H9 (cell line): ENCODE data around the gene CHST8. TPM values are rescaled to one million over a fixed set of nuclear protein-coding genes. Genes with fewer than 3 reads are reported as not detected.

Experiments
- DNase-seq: peaks from one replicate; pipeline ENCODE4 v3.0.0-alpha.2; 2017
- H2AFZ ChIP-seq: one replicate; pipeline ENCODE4 v1.6.1; 2013; ENCODE audit warnings: mild to moderate bottlenecking, low read length, control low read depth, moderate library complexity
- H2AK5ac ChIP-seq: 2 replicates; pipeline ENCODE4 v1.6.1; 2013; ENCODE audit warnings: low read length, control low read depth, mixed read lengths; ENCODE audit not compliant: insufficient read length
- H2BK120ac ChIP-seq: one replicate; pipeline ENCODE4 v1.6.1; 2013; ENCODE audit warnings: low read depth, mild to moderate bottlenecking, low read length, control low read depth, inconsistent platforms; ENCODE audit not compliant: poor library complexity, severe bottlenecking
- H2BK12ac ChIP-seq: 2 replicates; pipeline ENCODE4 v1.6.1; 2013; ENCODE audit warnings: low read length, control low read depth, mixed read lengths, low read depth; ENCODE audit not compliant: insufficient read length
- H2BK15ac ChIP-seq: 2 replicates; pipeline ENCODE4 v1.6.1; 2013; ENCODE audit warnings: low read depth, low read length, control low read depth
- H2BK20ac ChIP-seq: one replicate; pipeline ENCODE4 v1.6.1; 2013; ENCODE audit warnings: low read depth, mild to moderate bottlenecking, low read length, control low read depth, inconsistent platforms; ENCODE audit not compliant: poor library complexity, severe bottlenecking
- H2BK5ac ChIP-seq: 2 replicates; pipeline ENCODE4 v1.6.1; 2013; ENCODE audit warnings: low read length, control low read depth, mixed read lengths; ENCODE audit not compliant: insufficient read length
- H3K14ac ChIP-seq: 2 replicates; pipeline ENCODE4 v1.6.1; 2013; ENCODE audit warnings: low read length, control low read depth; ENCODE audit not compliant: insufficient read depth
- H3K18ac ChIP-seq: 2 replicates; pipeline ENCODE4 v1.6.1; 2013; ENCODE audit warnings: low read depth, mild to moderate bottlenecking, mixed read lengths, low read length, control low read depth; ENCODE audit not compliant: insufficient read length
- H3K23ac ChIP-seq: 2 replicates; pipeline ENCODE4 v1.6.1; 2013; ENCODE audit warnings: low read length, control low read depth, mixed read lengths, low read depth; ENCODE audit not compliant: insufficient read length
- H3K23me2 ChIP-seq: 2 replicates; pipeline ENCODE4 v1.6.1; 2013; ENCODE audit warnings: low read depth, mild to moderate bottlenecking, mixed read lengths, low read length, control low read depth; ENCODE audit not compliant: insufficient read length, poor library complexity, severe bottlenecking
- H3K27ac ChIP-seq: 2 replicates; pipeline ENCODE4 v1.5.1; 2013; ENCODE audit warnings: low read length, control low read depth, mixed read lengths, low read depth; ENCODE audit not compliant: insufficient read length
- H3K27me3 ChIP-seq: 2 replicates; pipeline ENCODE4 v1.6.1; 2013; ENCODE audit warnings: low read length, control low read depth, inconsistent platforms; ENCODE audit not compliant: insufficient read depth
- H3K4ac ChIP-seq: 2 replicates; pipeline ENCODE4 v1.6.1; 2013; ENCODE audit warnings: low read depth, mild to moderate bottlenecking, control low read depth, inconsistent platforms, low read length, moderate library complexity
- H3K4me1 ChIP-seq: 2 replicates; pipeline ENCODE4 v1.6.1; 2013; ENCODE audit warnings: low read length, control low read depth, inconsistent platforms; ENCODE audit not compliant: insufficient read depth
- H3K4me2 ChIP-seq: 2 replicates; pipeline ENCODE4 v1.6.1; 2013; ENCODE audit warnings: low read length, control low read depth, mixed read lengths; ENCODE audit not compliant: insufficient read length, insufficient read depth
- H3K56ac ChIP-seq: 2 replicates; pipeline ENCODE4 v1.6.1; 2013; ENCODE audit warnings: low read depth, mild to moderate bottlenecking, mixed read lengths, low read length, control low read depth; ENCODE audit not compliant: insufficient read length
- H3K79me1 ChIP-seq: 2 replicates; pipeline ENCODE4 v1.6.1; 2013; ENCODE audit warnings: low read depth, mild to moderate bottlenecking, moderate library complexity, low read length, control low read depth, inconsistent platforms; ENCODE audit not compliant: insufficient read depth, poor library complexity, severe bottlenecking
- H3K79me2 ChIP-seq: 2 replicates; pipeline ENCODE4 v1.6.1; 2013; ENCODE audit warnings: low read length, control low read depth, inconsistent platforms; ENCODE audit not compliant: insufficient read depth
- H3K9ac ChIP-seq: 2 replicates; pipeline ENCODE4 v1.6.1; 2013; ENCODE audit warnings: low read length, control low read depth, mixed read lengths; ENCODE audit not compliant: insufficient read length; ENCODE audit errors: extremely low read depth
- H3K9me3 ChIP-seq: one replicate; pipeline ENCODE4 v1.6.1; 2013; ENCODE audit warnings: low read depth, low read length, inconsistent platforms; ENCODE audit not compliant: control insufficient read depth
- H3T11ph ChIP-seq: one replicate; pipeline ENCODE4 v1.6.1; 2013; ENCODE audit warnings: mild to moderate bottlenecking, low read length, control low read depth, inconsistent platforms
- H4K20me1 ChIP-seq: one replicate; pipeline ENCODE4 v1.6.1; 2013; ENCODE audit not compliant: control insufficient read depth, insufficient read length, insufficient read depth
- H4K5ac ChIP-seq: 2 replicates; pipeline ENCODE4 v1.6.1; 2013; ENCODE audit warnings: low read depth, mild to moderate bottlenecking, mixed read lengths, low read length, control low read depth; ENCODE audit not compliant: insufficient read length
- H4K8ac ChIP-seq: replicated peaks from 2 replicates; pipeline ENCODE4 v1.6.1; 2013; ENCODE audit warnings: low read length, control low read depth, mixed read lengths, low read depth; ENCODE audit not compliant: insufficient read length
- H4K91ac ChIP-seq: 2 replicates; pipeline ENCODE4 v1.6.1; 2013; ENCODE audit warnings: low read depth, mild to moderate bottlenecking, moderate library complexity, mixed read lengths, low read length, control low read depth; ENCODE audit not compliant: insufficient read length
- H3K27ac Mint-ChIP-seq, 3 experiments: 2 replicates in 2 of 3; 3 replicates in 1 of 3; pipeline ENCODE4 v1.8.0; 2020 to 2021; ENCODE audit warnings: mixed read lengths in 3 of 3, mild to moderate bottlenecking in 1 of 3, moderate library complexity in 1 of 3
- H3K27me3 Mint-ChIP-seq: 2 replicates; pipeline ENCODE4 v1.8.0; 2021; ENCODE audit warnings: low read depth, mild to moderate bottlenecking, moderate library complexity, mixed read lengths
- H3K36me3 Mint-ChIP-seq, 3 experiments: 2 replicates in 2 of 3; 3 replicates in 1 of 3; pipeline ENCODE4 v1.8.0; 2020 to 2021; ENCODE audit warnings: low read depth in 3 of 3, mixed read lengths in 3 of 3; ENCODE audit not compliant: insufficient read depth in 1 of 3
- H3K4me1 Mint-ChIP-seq, 2 experiments: 2 replicates each; pipeline ENCODE4 v1.8.0; 2020; ENCODE audit warnings: mixed read lengths in 2 of 2
- H3K4me3 Mint-ChIP-seq, 2 experiments: 2 replicates in 1 of 2; 3 replicates in 1 of 2; pipeline ENCODE4 v1.8.0; 2020 to 2021; ENCODE audit warnings: mild to moderate bottlenecking in 2 of 2, mixed read lengths in 2 of 2, moderate library complexity in 1 of 2
- H3K9me3 Mint-ChIP-seq, 2 experiments: 2 replicates in 1 of 2; 3 replicates in 1 of 2; pipeline ENCODE4 v1.8.0; 2020; ENCODE audit warnings: mild to moderate bottlenecking in 2 of 2, mixed read lengths in 2 of 2, moderate library complexity in 1 of 2
- CTCF ChIP-seq: fragments of 200-600 bp; sonication (generic); conservative IDR thresholded peaks from 3 replicates; pipeline ENCODE4 v1.8.0; 2021; ENCODE audit warnings: antibody characterized with exemption, mild to moderate bottlenecking
- WGBS: extraction: QIAGEN DNeasy Blood & Tissue Kit; methylation state at CpG from one replicate; pipeline ENCODE4 v1.1.7; 2013; ENCODE audit warnings: missing lambda C conversion rate, low lambda C conversion rate, mixed read lengths; ENCODE audit not compliant: insufficient read length; ENCODE audit errors: extremely low coverage; 5-methylcytosine and 5-hydroxymethylcytosine counted together
- total RNA-seq: library from RNA; stranded (reverse); gene quantifications from 2 replicates; pipeline ENCODE4 v1.2.1, GENCODE V29; 2021

CHST8 gene
- total RNA-seq, 1 experiment from 2014 or later, result 5.1 TPM

GRCh38 chr19:33804021-33804799 lies 182.5 kb downstream of the CHST8 start:
- Histone ChIP-seq H2BK120ac (no peak overlapping the region), H3K18ac (no peak overlapping the region), H3T11ph (no peak overlapping the region), H3K79me1 (no peaks in the 10 kb centered on the region), H3K23ac (no peak overlapping the region), H3K23me2 (no peaks in the 10 kb centered on the region), H2BK12ac (no peak overlapping the region), H2BK15ac (no peak overlapping the region), H3K4ac (no peak overlapping the region), H3K79me2 (no peaks in the 10 kb centered on the region), H4K8ac (no peak overlapping the region), H2BK5ac (no peak overlapping the region), H2BK20ac (no peak overlapping the region), H3K9ac (no peak overlapping the region), H3K4me1 (peaks cover 3% of the 10 kb centered on the region; the same call in 1 of the 2 replicates), H3K9me3 (no peaks in the 10 kb centered on the region), H3K56ac (no peak overlapping the region), H4K20me1 (peaks cover 2% of the 10 kb centered on the region), H3K27me3 (no peaks in the 10 kb centered on the region), H4K91ac (no peak overlapping the region), H2AFZ (no peak overlapping the region), H2AK5ac (no peak overlapping the region), H4K5ac (no peak overlapping the region), H3K14ac (no peak overlapping the region), H3K27ac (no peak overlapping the region), H3K4me2 (no peak overlapping the region)
- H3K27me3 Mint-ChIP-seq, result no peaks in the 10 kb centered on the region
- H3K9me3 Mint-ChIP-seq, result no peaks in the 10 kb centered on the region
- H3K36me3 Mint-ChIP-seq, result peaks cover 29 to 90% (median 74%) of the 10 kb centered on the region in 3 experiments; a peak in 6 of 7 replicates
- no peak for TF ChIP-seq CTCF
- DNase-seq, result no peak
- WGBS, result no CpG with 5 or more reads among the region's 10 CpGs
- H3K4me1 Mint-ChIP-seq, result peaks cover 12 to 19% of the 10 kb centered on the region in 2 experiments
- H3K4me3 Mint-ChIP-seq, result no peak overlapping the region
- H3K27ac Mint-ChIP-seq, result no peak overlapping the region; a peak in 1 of 7 replicates
